HK-2 (cell line): ENCODE measurements around the gene SMURF2.
A peak's percentile ranks its signal among the peaks of the same experiment; 100 is the strongest.
"Not testable (repeated sequence)": the region's sequence is repeated elsewhere in the genome, so short reads cannot be mapped to it uniquely, and the experiment has no call there.

Experiments
- DNase-seq: peaks from one replicate; pipeline ENCODE4 v3.0.0-alpha.2; 2018; ENCODE audit not compliant: unreplicated experiment

Gene SMURF2

DNA sequence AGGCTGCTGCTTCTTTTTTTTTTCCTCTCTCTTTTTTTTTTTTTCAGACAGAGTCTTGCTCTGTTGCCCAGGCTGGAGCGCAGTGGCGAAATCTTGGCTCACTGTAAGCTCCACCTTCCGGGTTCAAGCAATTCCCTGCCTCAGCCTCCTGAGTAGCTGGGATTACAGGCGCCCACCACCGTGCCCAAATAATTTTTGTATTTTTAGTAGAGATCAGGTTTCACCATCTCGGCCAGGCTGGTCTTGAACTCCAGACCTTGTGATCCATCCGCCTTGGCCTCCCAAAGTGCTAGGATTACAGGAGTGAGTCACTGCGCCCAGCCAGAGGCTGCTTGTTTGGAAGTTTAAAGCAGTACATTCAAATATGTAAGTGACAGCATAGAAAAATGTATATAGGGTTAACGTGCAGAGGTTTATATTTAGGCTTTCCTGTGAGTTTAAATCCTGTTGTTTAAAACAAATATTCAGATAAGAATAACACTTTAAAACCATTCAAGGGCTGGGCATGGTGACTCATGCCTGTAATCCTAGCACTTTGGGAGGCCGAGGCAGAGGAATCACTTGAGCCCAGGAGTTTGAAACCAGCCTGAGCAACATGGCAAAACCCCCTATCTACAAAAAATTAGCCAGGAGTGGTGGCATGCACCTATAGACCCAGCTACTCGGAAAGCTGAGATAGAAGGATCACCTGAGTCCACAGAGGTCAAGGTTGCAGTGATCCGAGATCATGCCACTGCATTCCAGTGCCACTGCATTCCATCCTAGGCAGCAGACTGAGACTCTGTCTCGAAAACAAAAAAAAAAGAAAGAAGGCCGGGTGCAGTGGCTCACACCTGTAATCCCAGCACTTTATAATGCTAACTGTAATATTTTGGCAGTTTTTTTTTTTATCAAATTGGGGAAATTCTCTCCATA lies 6.0 kb upstream of the SMURF2 start:
- DNase-seq, result not testable (repeated sequence)

DNA sequence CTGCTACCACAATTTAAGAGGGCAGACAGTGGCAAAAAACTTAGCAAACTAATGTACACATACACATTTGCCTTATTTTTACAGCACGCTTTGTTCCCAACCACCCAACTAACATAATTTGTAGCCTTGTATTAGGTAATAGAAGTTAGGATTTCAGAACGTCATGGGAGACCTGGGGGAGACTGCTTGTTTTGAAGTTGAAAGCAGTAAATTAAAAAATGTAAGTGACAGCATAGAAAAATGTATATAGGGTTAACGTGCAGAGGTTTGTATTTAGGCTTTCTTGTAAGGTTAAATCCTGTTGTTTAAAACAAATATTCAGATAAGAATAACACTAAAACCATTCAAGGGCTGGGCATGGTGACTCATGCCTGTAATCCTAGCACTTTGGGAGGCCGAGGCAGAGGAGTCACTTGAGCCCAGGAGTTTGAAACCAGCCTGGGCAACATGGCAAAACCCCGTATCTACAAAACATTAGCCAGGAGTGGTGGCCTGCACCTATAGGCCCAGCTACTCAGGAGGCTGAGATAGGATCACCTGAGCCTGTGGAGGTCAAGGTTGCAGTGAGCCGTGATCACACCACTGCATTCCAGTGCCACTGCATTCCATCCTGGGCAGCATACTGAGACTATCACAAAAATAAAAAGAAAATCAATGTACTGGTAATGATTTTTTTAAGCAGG lies 2.3 kb upstream of the SMURF2 start:
- DNase-seq, result not testable (repeated sequence)

DNA sequence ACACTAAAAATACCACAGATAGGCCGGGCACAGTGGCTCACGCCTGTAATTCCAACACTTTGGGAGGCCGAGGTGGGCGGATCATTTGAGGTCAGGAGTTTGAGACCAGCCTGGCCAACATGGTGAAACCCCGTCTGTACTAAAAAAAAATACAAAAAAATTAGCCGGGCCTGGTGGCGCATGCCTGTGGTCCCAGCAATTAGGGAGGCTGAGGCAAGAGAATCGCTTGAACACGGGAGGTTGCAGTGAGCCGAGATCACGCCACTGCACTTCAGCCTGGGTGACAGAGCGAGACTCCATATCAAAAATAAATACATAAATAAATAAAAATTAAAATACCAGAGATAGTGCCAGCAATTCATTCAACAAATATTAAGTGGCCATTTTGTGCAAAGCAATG lies 1.7 kb upstream of the SMURF2 start:
- DNase-seq, result not testable (repeated sequence)

DNA sequence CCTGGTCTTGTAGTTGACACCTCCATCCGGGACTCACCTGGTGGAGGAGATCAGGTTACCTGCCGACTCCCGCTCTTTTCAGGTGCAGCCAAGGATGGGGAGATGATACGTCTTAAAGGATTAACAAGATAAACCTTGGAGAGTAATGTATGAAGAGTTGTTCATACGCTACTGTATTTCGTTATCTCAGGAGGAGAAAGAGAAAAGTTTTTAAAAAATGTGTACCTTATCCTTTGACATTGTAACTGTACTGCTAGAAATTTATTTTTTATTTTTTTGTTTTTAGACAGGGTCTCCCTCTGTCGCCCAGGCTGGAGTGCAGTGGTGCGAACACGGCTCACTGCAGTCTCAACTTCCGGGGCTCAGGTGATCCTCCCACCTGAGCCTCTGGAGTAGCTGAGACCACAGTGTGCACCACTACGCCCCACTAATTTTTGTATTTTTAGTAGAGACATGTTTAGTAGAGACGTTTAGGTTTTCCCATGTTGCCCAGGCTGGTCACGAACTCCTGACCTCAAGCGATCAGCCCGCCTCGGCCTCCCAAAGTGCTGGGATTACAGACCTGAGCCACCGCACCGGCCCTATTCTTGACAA lies 764 bp upstream of the SMURF2 start:
- no peak for DNase-seq

DNA sequence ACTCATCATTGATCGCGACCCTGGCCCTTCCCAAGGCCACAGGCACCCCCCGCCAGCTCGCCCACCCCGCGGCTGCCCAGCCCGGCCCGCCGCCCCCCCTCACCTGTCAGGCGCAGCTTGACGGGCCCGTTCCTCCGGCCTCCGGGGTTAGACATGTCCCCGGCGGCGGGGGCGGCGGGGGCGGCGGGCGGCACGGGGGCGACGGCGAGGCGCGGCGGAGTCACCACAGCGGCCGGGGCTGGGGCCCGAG lies 456 bp downstream of the SMURF2 start:
- no peak for DNase-seq

DNA sequence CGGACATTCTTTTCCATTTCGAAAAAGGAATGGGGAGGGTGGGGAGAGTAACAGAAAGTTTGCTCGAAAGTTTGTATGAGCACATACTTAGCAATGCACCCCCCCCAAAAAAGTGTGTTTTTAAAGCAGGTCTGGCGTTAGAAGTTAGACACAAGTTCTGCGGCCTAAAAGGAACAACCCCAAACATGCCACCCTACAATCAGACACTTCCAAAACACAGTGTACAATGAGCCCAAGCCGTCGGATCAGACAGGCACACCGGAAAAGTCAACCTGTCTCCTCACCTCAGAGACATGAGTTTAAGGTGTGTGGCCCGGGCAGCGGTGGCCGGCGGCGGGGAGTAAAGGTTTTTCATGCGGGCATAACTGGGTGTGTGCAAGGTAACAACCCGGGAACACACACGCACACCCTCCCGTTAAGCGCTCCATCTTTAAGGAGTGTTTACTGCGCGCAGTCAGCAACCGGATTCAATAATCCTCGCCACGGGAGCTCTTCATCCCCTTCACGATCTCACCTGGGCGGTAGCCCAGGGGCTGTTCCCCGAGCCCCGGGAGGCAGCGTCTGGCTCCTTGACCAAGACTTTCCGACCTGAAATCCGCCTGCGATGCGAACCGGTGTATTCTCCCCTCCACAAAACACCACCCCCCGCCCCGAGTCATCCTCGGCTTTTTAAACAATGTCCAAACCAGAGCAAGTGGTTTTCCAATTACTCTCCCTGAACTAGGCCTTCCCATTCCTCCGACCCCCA lies 955 bp downstream of the SMURF2 start:
- peak; percentile 42 for DNase-seq

DNA sequence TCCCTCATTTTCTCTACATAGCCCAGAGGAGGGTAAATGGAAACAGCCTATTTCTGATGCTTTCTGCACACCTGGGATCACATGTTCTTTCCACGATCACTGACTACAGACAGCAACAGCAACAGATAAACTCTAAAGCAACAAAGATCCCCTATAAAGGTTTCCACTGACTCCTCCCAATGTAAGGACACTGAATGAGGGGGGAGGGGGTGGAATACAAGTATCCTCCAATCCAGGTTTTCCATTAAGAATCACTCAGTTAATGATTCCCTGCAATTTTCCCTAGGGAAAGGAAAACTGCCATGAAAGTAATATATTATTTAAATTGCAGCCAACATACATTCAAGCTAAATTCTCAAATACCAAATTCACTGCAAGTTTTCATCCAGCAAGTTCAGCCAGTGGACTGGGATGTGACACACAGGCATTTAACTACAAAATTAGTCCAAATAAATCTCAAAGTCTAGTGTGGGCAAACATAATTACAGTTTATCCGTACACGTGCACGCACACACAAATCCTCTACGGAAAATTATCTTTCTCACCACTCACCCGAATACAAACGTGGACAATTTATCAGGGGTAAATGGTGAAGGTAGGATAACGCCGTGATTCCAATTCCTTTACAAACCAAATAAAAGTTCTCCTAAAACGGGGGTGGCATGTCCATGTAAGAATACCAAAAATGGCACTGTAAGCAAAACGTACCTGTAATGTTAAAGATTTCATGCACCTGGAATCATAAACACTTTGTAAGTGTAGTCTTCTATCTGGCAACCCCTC lies 1.7 kb downstream of the SMURF2 start:
- DNase-seq, result not testable (repeated sequence)

DNA sequence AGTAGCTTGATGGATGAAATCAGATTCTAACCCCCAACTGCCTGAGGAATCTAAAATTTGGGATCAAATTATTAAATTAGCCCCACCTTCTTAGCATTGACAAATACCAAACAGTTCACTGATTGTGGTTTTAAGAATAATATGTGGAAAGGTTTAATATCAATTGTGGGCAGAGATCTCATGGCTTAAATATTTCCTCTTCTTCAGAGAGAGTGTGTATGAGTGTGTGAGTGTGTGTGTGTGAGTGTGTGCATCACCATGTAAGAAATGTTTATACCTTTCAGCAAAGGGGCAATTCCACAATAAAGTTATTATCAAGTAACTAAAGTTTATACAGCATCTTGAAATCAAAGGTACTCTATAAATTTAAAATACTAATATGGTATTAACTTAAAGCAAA lies 3.2 kb downstream of the SMURF2 start:
- no peak for DNase-seq

DNA sequence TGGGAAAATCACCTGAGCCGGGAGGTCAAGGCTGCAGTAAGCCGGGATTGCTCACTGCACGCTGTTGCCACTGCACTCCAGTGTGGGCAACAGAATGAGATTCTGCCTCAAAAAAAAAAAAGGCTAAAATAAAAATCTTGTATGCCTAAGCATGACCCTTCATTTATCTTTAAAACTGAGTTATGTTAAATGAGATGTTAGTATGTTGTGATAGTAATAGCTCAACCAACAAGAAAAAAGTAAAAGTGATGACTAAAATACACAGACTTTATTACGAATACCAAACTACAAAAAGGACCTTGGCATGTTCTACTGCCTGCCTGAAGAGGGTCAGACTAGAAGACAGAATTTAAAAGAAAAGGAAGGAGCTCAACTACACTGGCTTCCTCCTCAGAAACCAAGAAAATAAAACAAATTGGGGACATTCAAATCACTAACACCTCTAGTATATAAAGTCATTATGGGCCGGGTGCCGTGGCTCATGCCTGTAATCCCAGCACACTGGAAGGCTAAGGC lies 4.4 kb downstream of the SMURF2 start:
- DNase-seq, result no peak

DNA sequence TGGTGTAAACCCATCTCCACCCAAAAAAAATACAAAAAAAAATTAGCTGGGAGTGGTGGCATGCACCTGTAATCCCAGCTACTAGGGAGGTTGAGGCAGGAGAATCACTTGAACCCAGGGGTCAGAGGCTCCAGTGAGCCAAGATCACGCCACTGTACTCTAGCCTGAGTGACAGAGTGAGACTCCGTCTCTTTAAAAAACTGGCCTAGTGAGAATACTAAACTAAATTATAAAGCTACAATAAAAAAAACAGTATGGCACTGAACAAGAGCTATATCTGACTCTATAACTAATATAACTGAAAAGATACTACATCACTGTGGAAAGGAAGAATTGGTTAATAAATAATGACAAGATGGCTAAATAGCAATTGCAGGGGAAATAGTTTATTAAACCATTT lies 6.4 kb downstream of the SMURF2 start:
- DNase-seq, result no peak

DNA sequence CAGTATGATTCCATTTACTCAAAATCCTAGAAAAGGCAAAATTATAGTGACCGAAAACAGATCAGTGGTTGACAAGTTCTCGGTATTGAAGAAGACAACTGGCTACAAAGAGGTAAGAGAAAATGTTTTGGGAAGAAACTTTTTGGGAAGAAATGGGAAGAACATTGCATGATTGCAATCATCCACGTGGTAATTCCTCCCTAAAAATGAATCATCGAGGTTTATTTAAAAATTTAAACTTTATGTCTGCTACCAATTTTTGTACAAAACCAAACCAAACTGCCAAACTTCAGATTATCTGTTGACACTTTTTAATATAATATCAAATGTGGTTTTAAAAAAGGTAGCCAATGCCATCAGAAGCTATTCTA lies 8.1 kb downstream of the SMURF2 start:
- no peak for DNase-seq

DNA sequence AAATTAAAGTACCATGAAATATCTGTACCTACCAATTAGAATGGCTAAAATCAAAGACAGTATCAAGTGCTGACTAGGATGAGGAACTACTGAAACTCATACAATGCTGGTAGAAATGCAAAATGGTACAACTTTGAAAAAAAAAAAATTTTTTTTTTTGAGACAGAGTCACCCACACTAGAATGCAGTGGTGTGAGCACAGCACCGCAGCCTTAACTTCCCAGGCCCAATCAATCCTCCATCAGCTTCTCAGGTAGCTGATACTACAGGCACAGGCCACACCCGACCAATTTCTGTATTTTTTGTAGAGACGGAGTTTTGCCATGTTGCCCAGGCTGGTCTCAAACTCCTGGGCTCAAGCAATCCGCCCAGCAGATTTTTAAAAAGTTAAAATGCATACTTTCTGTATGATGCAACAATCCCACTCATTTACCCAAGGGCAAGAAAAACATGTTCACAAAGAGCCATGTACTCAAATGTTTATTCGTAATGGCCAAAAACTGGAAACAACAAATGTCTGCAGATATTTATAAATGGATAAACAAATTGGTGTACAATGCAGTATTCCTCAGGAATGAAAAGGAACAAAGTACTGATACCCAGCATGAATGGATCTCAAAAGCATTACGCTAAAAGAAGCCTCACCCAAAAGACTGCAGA lies 8.7 kb downstream of the SMURF2 start:
- DNase-seq, result no peak

DNA sequence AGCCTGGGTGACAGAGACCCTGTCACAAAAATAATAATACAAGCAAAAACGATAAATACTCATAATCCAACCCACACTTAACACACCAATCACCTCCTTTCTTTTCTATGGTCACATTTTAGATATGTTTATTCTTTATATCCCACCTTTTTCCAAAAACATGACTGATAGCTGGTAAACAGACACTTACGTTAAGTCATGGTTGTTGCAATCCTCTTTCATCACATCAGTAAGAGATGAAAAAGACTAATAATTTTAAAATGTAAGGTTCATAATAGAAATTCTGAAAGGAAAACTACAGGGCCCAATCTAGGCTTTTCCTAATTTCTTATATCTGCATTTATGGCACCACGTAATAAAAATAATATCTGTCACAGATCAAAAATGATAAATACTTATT lies 10.2 kb downstream of the SMURF2 start:
- DNase-seq, result no peak

DNA sequence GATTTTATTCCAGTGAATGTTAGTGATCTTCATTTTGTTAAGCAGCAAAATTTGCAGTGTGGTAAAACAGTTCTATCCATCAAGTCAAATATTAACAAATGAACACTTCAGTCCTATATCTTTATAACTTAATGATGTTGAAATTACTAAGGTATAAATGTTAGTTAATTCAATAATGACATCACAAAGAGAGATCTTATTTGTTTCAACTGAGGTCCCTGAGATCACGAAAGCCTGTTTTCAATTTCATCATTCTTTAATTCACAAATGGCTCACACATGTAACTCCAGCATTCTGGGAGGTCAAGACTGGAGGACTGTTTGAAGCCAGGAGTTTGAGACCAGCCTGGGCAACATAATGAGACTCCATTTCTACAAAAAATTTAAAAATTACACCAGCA lies 13.9 kb downstream of the SMURF2 start:
- no peak for DNase-seq

DNA sequence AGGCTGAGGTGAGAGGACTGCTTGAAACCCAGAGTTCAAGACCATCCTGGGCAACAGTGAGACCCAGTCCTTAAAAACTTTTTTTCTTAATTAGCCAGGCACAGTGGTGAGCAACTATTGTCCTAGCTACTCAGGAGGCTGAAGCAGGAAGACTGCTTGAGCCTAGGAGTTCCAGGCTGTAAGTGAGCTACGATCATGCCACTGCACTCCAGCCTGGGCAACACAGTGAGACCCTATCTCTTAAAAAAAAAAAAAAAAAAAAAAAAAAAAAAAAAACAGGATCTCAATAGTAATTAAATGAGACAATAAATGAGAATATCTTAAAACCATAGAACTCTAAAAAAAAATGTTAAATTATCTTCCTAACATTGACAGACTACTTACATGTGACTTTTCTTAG lies 14.3 kb downstream of the SMURF2 start:
- no peak for DNase-seq

DNA sequence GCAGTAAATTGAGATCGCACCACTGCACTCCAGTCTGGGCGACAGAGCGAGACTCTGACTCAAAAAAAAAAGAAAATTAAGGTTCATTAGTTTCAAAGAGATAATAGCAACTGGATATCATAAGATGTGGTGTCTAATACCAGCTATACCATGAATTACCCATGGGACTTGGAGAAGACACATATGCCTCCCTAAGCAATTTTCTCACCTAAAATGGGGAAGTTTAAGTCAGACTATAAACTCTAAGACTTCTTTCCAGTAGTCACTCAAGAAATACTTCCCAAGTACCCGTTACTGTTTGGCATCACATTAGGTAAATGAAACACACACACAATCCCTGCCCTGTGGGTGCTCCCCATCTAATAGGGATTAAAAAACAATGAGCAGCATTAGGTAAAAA lies 22.6 kb downstream of the SMURF2 start:
- no peak for DNase-seq

DNA sequence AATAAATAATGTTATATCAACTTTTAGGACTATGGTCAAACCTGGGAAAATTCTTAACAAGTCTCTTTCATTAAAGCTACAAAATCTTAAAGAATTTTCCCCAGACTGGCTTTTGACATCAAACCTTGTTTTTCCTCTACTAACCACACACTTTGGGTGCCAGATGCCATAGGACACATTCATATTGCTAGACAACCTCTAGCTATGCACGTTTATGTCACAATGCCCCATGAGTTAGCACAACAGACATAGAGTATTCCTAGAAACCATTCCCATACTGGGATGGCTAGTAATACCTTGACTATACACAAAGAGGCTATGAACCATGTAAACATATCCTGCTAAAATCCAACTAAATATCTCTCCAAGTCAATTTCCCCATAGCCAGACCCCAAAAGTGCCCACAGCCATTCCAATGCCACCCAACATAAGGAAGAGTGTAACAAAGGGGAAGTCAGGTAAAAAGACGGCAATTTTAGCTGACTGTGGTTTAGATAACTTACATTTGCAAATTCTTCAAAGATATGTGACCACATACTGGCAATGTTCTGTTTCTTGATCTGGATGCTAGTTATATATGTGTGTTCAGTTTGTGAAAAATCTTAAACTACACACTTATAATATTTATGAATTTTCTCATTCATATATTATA lies 23.4 kb downstream of the SMURF2 start:
- no peak for DNase-seq

DNA sequence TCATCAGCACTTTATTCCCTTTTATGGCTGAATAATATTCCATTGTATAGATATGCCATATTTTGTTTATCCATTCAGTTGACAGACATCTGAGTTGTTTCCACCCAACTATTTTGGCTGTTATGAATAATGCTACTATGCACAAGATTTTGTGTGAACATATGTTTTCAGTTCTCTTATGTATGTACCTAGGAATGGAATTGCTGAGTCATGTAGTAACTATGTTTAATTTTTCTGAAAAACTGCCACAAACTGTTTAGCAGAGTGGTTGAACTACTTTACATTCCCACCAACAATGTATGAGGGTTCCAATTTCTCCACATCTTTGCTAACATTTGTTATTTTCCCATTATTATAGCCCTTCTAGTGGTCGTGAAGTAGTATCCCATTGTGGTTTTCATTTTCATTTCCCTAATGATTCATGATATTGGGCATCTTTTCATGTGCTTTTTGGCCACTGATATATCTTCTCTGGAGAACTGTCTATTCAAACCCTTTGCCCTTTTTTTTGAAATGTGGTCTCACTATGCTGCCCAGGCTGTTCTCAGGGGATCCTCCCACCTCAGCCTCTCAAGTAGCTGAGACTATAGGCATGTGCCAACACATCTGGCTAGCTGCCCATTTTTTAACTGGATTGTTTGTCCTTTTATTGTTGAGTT lies 26.3 kb downstream of the SMURF2 start:
- DNase-seq, result no peak

DNA sequence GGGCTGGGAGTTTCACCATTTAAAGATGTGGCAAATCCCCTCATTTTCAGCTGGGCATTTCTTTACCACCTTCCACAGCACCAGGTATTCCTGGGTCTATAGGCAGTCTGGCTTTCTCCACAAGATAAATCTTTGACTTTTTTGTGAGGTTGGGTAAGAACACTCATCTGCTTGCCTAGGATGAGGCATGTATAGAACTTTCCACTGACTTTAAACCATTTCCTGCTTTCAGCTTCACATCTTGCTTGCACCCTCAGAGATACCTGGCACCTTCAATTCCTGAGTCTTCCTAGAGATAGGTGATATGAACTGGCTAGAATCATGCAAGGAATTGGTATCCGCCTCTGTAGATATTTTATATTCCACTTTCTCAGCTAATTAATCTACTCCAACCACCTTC lies 27.9 kb downstream of the SMURF2 start:
- no peak for DNase-seq

DNA sequence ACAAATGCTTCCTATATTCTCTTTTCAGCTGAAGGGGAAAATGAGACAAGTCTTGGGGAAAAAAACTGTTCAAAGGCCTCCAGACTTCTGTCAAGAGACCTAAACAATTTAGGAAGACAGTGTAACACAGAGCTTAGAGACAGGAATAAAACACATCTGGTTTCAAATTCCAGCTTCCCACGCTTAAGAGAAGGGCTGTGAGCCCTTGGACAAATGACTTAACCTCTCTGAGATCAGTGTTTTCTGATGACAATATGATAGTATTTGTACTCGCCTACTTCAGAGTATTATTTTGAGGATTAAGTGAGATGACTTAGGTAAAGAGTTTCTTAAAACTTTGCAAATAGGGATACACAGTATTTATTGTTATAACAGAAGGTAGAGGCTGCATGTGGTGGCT lies 29.5 kb downstream of the SMURF2 start:
- DNase-seq, result no peak
